Measurements from ENCODE around the gene TCEAL6. TPM values are rescaled to one million over a fixed set of nuclear protein-coding genes. Genes with fewer than 3 reads are reported as not detected.

Gene TCEAL6
- not detected in 2 replicates for total RNA-seq

DNA sequence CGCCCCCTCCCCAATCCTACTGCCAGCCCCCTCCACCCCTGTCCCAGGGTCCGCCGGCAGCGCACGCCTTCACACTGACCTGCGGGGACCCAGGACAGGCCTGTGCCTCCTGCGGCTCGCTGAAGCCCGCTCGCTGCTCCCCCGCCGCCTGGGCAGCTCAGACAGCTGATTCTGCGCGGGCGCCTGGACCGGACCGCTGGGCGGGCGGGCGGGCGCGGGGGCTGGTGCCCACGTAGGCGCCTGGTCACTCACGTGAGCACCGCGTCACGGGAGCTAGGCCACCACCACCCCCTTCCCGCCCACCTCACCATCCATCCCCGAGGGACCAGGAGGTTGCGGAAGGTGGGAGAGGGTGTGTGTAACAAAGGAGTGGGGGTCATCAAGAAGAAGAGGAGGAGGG, at the start of gene TCEAL6:
Gene TCEAL6, minus strand, starts transcription at position 208 of the 400 bp plus-strand sequence.

DNA sequence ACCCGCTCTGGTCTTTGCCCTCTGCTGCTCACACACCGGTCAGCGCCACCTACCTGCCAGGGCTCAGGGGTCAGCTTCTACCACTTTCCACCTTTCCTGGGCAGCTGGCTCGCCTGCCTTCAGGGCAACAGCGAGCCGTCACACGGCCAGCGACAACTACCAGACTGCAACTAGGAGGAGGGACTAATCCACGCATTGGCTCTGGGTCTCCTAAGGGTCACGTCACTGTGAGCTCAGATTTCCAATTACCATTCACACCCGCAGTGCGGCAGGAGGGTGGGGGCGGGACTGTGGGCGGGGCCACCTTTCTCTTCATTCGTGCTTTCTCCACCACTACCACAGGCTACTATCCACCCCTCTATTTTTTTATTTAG, 13.5 kb upstream of the TCEAL6 start, which contains the start of gene BEX5:
Gene BEX5, minus strand, starts transcription at position 172 of the 374 bp plus-strand sequence. CDS start 1,712 bp downstream, outside the sequence.

DNA sequence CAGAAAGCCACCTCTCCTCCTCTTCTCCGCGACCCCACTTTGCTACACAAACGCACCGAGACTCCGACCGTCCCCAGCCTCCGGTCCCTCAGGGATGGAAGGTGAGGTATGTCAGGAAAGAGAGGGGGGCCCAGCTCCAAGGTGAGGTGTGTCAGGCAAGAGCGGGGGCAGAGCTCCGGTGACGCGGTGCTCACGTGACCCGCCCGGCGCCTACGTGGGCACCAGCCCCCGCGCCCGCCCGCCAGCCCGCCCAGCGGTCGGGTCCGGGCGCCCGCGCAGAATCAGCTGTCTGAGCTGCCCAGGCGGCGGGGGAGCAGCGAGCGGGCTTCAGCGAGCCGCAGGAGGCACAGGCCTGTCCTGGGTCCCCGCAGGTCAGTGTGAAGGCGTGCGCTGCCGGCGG, 16.8 kb downstream of the TCEAL6 start, which contains the start of gene TCEAL2:
Gene TCEAL2, plus strand, starts transcription at position 244 of the 400 bp plus-strand sequence. CDS start 1,152 bp downstream, outside the sequence.

Other genes with a start within 250 kb of the TCEAL6 start
- gene ZMAT1, start 210.5 kb downstream of the TCEAL6 start, total RNA-seq = 0.50 and 0.66 TPM in 2 replicates
- gene TCEAL2, start 16.8 kb downstream of the TCEAL6 start, total RNA-seq = 0.55 TPM in 1 of 2 replicates, not detected in the other
- gene BEX5, start 13.5 kb upstream of the TCEAL6 start, total RNA-seq = 0.33 and 0.37 TPM in 2 replicates
- gene TCP11X1, start 72.8 kb upstream of the TCEAL6 start, total RNA-seq = not detected in 2 replicates
- not detected in 2 replicates for gene NXF2, start 104.7 kb upstream of the TCEAL6 start, total RNA-seq

Measured in uterine smooth muscle cell (primary cell).